AG10803 (cell line): ENCODE results near the gene MYPN.
A peak's percentile ranks its signal among the peaks of the same experiment; 100 is the strongest.

ENCODE experiments used
- DNase-seq: peaks from one replicate; pipeline ENCODE4 v3.0.0; 2010; ENCODE audit warnings: low read depth
- H3K4me3 ChIP-seq: 2 replicates; pipeline ENCODE4 v1.5.1; 2011; ENCODE audit warnings: mild to moderate bottlenecking, low read length, control low read depth
- CTCF ChIP-seq: conservative IDR thresholded peaks from 2 replicates; pipeline ENCODE4 v1.5.1; 2011; ENCODE audit warnings: mild to moderate bottlenecking, low read length, control low read depth, inconsistent platforms

The MYPN gene

GRCh38 chr10:68096913-68097516, 12.3 kb upstream of the MYPN start:
- no peak for TF ChIP-seq CTCF
- H3K4me3 ChIP-seq, result no peak overlapping the region
- peak; percentile 93 for DNase-seq

- no peak for TF ChIP-seq CTCF
- H3K4me3 ChIP-seq, result no peak overlapping the region
- DNase-seq, result peak; percentile 82
Observed at GRCh38 chr10:68099736-68100135, 9.6 kb upstream of the MYPN start.

- H3K4me3 ChIP-seq, result no peak overlapping the region
- TF ChIP-seq CTCF, result no peak
- DNase-seq, result no peak
Observed at GRCh38 chr10:68101066-68101465, 8.2 kb upstream of the MYPN start.

- DNase-seq, result no peak
- TF ChIP-seq CTCF, result no peak
- H3K4me3 ChIP-seq, result no peak overlapping the region
Observed at GRCh38 chr10:68103261-68103878, 5.9 kb upstream of the MYPN start.

- no peak for DNase-seq
- no peak overlapping the region for H3K4me3 ChIP-seq
- TF ChIP-seq CTCF, result no peak
Observed at GRCh38 chr10:68103901-68104300, 5.4 kb upstream of the MYPN start.

GRCh38 chr10:68105820-68106219, 3.5 kb upstream of the MYPN start:
- peak; percentile 69 for DNase-seq
- TF ChIP-seq CTCF, result no peak
- peak overlapping the region; percentile 31 for H3K4me3 ChIP-seq

GRCh38 chr10:68106656-68107055, 2.6 kb upstream of the MYPN start:
- DNase-seq, result peak; percentile 95
- H3K4me3 ChIP-seq, result no peak overlapping the region
- no peak for TF ChIP-seq CTCF
